Stimulated activated CD8-positive, alpha-beta memory T cell treated with anti-CD3 and anti-CD28 coated beads, Interleukin-7, amount 100 ng/mL, for 4 hours (primary cell): ENCODE results near the gene XYLT2.
A peak's percentile ranks its signal among the peaks of the same experiment; 100 is the strongest.
"Not testable (repeated sequence)": the region's sequence is repeated elsewhere in the genome, so short reads cannot be mapped to it uniquely, and the experiment has no call there.

Experiments
- DNase-seq, 2 donors: peaks; one replicate each; pipeline ENCODE4 v3.0.0-alpha.2; 2020; ENCODE audit warnings: low read depth in 2 of 2

XYLT2 gene

DNA sequence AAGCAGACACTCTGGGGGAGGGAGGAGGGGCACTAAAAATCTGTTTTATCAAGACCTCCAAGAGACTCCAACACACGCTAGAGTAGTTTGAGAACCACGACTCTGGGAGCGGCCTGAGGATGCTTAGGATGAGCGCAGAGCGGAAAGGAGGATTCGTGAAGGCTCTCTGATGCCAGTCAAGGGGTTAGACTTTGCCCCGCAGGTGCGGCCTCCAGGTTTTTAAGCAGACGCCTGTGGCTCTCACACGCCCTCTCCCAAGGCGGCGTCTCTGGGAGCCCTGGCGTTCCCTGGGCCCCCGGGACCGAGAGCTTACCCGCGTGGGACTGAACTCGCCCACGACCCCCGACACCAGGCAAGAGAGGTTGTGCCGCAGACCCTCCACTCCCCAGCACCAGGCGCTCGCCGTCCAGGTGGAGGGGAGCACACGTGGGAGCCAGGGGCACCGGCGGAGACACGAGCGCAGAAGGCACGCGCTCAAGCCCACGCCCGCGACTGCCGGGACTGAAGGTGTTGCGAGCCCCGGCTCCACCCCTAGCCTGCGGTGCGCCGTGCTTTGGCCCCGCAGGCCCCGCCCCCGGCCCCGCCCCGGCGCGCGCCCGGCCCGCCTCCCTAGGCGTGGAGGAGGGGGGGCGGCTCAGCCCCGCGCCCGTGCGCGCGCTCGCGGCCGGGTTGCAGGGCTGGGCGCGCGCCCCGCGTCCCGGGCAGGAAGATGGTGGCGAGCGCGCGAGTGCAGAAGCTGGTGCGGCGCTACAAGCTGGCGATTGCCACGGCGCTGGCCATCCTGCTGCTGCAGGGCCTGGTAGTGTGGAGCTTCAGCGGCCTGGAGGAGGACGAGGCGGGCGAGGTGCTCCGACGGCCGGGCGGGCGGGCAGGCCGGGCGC, at the start of gene XYLT2:
Gene XYLT2, plus strand, starts transcription at position 695 of the 881 bp plus-strand sequence. Its CDS starts 15 bp downstream, at position 710.
- DNase-seq = peak; percentile 82 to 91

DNA sequence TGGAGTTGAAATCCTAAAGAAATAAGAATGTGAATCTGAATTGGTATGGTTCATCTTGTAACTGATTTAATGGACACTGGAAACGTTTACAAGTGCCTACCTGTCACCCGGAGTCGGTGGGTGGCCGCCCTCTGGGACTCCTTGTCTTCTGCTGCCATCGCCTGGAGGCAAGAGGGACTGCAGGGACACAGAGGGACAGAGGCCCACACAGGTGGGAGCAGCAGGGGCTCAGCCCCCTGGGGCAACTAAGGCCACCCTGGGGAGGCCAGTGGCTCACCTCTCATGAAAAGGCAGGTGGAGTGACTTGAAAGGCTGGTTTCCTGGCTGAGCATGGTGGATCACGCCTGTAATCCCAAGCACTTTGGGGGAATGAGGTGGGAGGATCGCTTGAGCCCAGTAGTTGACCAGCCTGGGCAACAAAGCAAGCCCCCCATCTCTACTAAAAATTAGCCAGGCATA, 48.5 kb upstream of the XYLT2 start:
- peak; percentile 59 to 66 for DNase-seq

GRCh38 chr17:50298018-50298417, 47.9 kb upstream of the XYLT2 start:
- DNase-seq = no peak

- no peak for DNase-seq
Observed at GRCh38 chr17:50299776-50300175, 46.1 kb upstream of the XYLT2 start.

DNA sequence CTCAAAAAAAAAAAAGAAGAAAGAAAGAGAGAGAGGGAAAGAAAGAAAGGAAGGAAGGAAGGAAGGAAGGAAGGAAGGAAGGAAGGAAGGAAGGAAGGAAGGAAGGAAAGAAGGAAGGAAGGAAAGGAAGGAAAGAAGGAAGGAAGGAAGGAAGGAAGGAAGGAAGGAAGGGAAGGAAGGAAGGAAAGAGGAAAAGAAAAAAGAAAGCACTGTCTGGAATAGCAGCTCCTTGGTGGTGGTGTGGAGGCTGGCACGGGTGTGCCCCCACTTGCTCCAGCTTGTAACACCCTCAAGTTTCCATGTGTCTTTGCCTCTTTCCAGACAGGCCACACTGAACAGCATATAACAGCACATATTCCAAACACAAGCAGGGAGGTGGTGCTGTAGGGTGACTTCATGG, 45.1 kb upstream of the XYLT2 start:
- not testable (repeated sequence) for DNase-seq

DNA sequence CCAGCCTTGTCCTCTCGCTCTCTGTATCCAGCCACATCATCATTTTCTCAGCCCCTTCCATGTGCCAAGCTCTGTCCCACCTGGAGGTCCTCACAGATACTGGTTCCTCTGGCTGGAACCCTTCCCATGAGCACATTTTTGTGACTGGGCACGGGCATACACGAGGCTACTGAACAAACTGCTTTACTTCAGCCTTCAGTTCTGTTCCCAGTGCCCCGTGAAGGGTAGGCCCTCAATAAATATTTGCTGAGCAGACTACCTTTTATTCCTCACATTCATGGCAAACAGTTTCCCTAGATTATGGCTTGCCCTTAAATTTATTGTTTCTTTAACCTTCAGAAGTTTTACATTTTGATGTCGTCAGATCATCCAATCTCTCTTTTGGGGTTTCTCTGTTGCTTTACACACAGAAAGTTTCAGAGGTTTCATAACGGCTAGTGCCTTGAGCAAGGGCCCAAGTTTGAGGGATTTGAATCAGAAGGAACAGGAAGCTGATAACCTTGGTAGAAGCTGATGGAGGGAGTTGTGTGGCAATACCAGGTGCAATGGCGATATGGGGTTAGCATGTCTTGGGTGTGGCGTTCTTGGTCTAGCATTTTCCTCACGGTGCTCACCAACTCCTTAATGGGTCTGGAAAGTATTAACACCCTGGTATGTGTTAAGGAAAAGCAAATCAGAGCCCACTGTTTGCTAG, 43.9 kb upstream of the XYLT2 start:
- DNase-seq = no peak

DNA sequence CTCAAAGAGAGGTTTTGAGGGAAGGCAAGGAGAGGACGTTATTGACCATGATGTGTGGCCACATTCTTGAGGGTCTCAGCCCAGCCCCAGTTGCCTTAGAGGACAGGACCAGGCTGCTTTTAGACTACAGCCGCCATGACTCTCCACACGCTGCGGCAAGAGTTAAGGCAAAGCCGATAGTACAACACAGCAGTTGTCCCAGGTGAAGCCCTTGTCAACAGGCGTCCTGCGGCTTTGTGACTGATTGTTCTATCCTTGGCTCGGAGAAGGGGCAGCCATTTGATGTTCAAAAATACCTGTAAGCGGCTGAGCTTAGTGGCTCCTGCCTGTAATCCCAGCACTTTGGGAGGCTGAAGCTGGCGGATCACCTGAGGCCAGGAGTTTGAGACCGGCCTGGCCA, 42.9 kb upstream of the XYLT2 start:
- no peak for DNase-seq

DNA sequence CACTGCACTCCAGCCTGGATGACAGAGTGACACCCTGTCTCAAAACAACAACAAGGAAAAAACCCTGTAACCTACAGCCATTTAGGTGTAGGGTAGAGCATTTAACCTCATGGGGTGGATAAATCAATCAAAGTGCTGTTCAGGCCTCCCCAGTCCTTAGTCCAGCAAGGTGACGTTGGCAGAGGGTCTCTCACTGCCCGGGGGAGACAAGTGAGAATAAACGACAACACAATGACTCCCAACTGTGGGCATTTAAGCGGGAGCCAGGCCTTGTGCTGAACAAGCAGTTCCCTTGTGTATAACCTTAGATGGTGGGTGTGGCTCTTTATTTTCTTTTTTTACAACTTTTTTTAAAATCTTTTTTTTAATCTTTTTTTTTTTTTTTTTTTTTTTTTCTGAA, 42.3 kb upstream of the XYLT2 start:
- DNase-seq = no peak

DNA sequence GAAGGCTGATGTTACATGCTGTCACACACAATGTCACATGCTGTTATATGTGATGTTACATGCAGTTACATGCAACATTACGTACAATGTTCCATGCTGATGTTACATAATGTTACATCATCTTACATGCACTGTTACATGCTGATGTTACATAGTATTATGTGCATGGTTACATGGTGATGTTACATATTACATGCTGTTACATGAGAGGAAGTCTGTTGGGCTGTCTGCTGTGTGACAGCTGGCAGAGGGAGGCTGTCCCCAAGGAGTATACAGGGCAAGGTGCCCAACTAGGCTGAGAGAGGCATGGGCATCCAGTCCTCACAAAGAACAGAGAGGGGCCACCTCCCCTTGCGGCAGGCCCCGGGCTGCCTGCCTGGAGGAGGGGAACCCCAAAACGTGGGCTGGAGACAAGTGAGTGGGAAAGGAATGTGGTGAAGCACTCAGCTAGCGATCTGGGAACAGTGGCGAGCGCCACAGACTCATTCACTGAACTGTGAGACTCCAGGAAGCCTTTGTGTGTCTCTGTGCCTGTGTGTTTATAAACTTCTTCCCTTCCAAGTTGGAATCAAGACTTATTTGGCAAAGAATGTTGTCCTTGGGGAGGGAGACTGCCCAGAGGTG, 41.0 kb upstream of the XYLT2 start:
- no peak for DNase-seq

DNA sequence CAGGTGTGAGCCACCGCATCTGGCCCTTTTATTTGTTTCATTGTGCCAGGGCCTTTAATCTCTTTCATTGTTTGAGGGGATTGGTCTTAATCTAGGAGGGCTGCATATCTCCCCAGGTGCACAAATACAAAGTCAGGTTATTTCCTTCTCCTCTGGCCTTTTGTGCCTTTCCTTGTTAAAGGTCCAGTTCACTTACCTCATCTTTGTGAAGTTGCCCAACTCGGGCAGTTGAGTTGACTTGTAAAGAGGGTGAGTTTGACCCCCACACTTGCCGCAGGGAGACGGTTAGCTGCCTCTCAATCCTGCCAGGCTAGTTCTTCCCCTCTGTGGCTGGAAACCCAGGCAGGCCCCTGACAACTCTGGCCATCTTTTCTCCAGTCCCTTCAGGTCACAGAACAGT, 38.3 kb upstream of the XYLT2 start:
- DNase-seq = no peak

- no peak for DNase-seq
Observed at GRCh38 chr17:50308666-50309065, 37.3 kb upstream of the XYLT2 start.

- DNase-seq = no peak
Observed at GRCh38 chr17:50310455-50311111, 35.3 kb upstream of the XYLT2 start.

DNA sequence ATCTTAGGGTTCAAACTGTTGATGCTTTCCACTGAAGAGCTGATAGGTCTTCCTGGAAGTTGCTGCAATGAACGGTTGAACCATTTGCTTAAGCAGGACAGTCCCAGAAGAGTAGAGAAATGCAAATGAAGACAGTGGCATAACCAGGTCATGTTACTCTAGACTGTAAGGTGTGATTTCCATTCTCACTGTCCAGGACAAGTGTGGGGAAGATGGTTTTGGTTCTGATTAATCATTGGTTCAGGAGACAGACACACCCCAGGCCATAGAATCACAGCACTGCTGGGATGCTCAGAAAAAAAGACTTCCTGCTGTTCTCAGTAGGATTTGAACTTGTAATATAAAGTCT, 34.8 kb upstream of the XYLT2 start:
- DNase-seq = no peak

DNA sequence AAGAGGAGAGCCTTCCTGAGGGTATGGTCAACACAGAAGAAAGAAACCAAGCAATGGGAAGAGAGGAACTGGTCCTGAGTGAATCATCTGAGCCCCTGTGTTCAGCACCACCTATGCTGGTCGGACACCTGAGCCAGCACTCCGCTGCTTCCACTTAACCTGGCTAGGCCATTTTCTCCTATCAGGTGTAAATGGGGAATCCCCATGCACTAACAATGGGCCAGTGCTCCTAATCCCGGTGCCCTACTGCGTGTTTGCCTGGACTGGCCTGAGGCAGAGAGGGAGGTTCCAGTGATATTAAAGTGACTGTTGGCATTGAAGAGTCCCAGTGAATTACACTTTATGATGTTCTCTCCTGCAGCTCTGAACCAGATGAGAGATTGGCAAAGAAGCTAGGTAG, 34.4 kb upstream of the XYLT2 start:
- no peak for DNase-seq

DNA sequence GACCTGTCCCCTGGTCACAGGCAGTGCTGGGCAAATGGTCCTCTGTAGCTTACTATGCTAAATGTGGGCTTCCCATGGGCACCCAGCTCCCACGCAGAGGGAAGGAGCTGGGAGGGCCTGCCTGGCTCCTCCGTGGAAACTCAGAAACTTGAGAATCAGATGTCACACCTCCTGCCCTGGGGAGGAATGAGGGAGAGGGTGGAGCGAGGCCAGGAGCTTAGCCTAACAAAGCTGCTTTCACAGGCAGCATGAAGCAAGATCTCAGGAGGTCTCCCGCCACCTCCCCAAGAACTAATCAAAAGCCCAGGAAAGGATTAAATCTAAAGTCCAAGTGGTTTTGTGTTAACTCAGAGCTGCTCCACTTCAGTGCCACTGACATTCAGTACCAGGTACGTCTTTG, 33.6 kb upstream of the XYLT2 start:
- DNase-seq = no peak

DNA sequence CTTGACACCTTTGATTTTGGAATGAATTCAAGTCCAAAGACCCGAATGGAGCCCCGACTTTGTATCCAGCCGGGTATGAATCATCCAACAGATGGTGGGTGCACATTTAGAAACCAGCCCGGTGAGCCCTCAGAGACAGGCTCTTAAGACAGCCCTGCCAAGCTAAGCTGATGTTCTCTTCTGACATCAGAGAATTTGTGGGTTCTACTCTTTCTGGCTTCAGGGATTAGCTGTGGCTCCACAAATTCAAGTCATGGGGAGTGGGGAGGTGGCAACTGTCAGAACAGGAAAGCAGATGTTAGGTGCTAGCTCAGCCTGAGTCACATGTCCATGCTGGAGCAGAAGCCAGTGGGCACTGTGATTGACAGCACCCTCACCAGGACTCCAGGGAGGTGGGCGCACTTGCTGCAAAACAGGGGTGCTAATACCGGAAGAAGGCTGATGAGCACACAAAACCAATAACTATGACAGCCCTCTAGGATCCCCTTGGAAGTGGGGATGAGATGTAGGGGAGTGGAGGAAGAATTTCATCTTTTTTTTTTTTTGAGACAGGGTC, 31.4 kb upstream of the XYLT2 start:
- no peak for DNase-seq

DNA sequence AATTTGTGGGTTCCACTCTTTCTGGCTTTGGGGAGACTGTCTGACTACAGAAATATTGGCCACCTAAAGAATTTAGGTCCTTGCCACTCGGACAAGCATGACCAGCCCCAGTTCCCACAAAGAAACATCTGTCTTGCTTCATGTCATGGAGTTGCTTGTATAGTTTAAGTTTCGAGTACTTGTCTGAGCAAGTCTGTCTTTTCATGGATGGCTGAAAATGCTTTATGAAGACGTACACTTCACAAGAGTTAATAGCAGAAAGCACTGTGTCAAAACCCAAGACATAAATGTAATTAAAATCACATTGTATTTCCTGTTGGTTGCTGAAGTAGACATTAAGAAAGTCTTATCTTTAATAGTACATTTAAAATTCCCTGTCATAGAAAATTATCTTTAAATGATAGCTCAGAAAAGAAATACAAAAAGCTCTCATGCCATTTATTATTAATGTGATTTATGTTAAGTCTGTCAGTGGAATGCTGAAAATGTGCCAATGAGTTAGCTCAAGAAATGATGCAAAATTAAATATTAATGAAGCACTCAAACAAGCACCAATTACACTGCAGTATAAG, 29.8 kb upstream of the XYLT2 start:
- no peak for DNase-seq

- DNase-seq = not testable (repeated sequence)
Observed at GRCh38 chr17:50316660-50317059, 29.3 kb upstream of the XYLT2 start.

DNA sequence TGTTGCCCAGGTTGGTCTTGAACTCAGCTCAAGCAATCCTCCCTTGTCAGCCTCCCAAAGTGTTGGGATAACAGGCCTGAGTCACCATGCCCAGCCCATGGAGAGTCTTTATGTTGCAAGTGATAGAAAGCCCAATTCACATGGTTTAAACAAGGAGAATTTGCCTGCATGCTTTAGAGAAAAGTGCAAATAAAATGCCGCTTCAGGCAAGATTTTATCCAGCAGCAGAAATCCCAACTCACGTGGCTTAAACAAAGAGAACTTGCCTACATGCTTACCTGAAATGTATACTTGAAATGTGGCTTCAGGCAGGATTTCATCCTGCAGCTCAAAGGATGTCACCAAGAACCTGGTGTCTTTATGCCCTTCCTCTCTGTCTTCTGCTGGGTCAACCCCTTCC, 28.8 kb upstream of the XYLT2 start:
- DNase-seq = no peak

GRCh38 chr17:50318501-50319285, 27.2 kb upstream of the XYLT2 start:
- no peak for DNase-seq
